Neural progenitor cell (in vitro differentiated cells): ENCODE data around the gene SMC3.
"Not testable (repeated sequence)": the region's sequence is repeated elsewhere in the genome, so short reads cannot be mapped to it uniquely, and the experiment has no call there.

Source experiments
- EZH2 ChIP-seq: fragments of 200-600 bp; sonication (generic); IDR thresholded peaks from 2 replicates; pipeline ENCODE4 v1.6.1; 2017; ENCODE audit warnings: antibody characterized with exemption, mild to moderate bottlenecking, moderate library complexity
- EZH2phosphoT487 ChIP-seq: fragments of 200-600 bp; sonication (generic); IDR thresholded peaks from 2 replicates; pipeline ENCODE4 v1.6.1; 2017; ENCODE audit warnings: antibody characterized with exemption
- TF ChIP-seq, protein P1 (sequence below): fragments of 200-600 bp; sonication (generic); IDR thresholded peaks from 2 replicates; pipeline ENCODE4 v1.5.1; 2017; ENCODE audit warnings: antibody characterized with exemption, mild to moderate bottlenecking

DNA sequence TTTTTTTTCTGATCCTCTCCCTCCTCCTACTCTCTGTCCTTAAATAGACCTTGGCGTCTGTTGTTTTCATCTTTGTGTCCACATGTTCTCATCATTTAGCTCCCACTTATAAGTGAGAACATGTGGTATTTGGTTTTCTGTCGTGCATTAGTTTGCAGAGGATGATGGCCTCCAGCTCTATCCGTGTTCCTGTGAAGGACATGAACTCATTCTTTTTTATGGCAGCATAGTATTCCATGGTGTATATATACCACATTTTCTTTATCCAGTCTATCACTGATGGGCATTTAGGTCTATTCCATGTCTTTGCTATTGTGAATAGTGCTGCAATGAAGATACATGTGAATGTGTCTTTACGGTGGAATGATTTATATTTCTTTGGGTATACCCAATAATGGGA lies 55.8 kb downstream of the SMC3 start:
- TF ChIP-seq, protein P1, sequence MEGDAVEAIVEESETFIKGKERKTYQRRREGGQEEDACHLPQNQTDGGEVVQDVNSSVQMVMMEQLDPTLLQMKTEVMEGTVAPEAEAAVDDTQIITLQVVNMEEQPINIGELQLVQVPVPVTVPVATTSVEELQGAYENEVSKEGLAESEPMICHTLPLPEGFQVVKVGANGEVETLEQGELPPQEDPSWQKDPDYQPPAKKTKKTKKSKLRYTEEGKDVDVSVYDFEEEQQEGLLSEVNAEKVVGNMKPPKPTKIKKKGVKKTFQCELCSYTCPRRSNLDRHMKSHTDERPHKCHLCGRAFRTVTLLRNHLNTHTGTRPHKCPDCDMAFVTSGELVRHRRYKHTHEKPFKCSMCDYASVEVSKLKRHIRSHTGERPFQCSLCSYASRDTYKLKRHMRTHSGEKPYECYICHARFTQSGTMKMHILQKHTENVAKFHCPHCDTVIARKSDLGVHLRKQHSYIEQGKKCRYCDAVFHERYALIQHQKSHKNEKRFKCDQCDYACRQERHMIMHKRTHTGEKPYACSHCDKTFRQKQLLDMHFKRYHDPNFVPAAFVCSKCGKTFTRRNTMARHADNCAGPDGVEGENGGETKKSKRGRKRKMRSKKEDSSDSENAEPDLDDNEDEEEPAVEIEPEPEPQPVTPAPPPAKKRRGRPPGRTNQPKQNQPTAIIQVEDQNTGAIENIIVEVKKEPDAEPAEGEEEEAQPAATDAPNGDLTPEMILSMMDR, result not testable (repeated sequence)
- TF ChIP-seq EZH2, EZH2phosphoT487: not testable (repeated sequence)
